Immature natural killer cell (primary cell): ENCODE results near the gene LRP10. TPM values are rescaled to one million over a fixed set of nuclear protein-coding genes. Genes with fewer than 3 reads are reported as not detected.
A peak's percentile ranks its signal among the peaks of the same experiment; 100 is the strongest.

Experiments
- DNase-seq, 3 donors: peaks; one replicate each; pipeline ENCODE4 v3.0.0; 2022; ENCODE audit warnings: mixed read lengths in 1 of 3
- H3K27ac Mint-ChIP-seq, 6 donors: one replicate each; pipeline ENCODE4 v1.8.0; 2020; ENCODE audit warnings: mixed read lengths in 6 of 6, mild to moderate bottlenecking in 5 of 6, inconsistent platforms in 4 of 6, moderate library complexity in 3 of 6
- H3K27me3 Mint-ChIP-seq, 3 donors: one replicate each; pipeline ENCODE4 v1.8.0; 2020 to 2021; ENCODE audit warnings: low read depth in 3 of 3, mild to moderate bottlenecking in 3 of 3, mixed read lengths in 3 of 3, moderate library complexity in 3 of 3, inconsistent platforms in 1 of 3
- H3K36me3 Mint-ChIP-seq, 3 donors: one replicate each; pipeline ENCODE4 v1.8.0; 2020; ENCODE audit warnings: mixed read lengths in 3 of 3, inconsistent platforms in 2 of 3, mild to moderate bottlenecking in 2 of 3
- H3K4me1 Mint-ChIP-seq, 2 donors: one replicate each; pipeline ENCODE4 v1.8.0; 2020; ENCODE audit warnings: inconsistent platforms in 2 of 2, mild to moderate bottlenecking in 2 of 2, mixed read lengths in 2 of 2, moderate library complexity in 1 of 2
- H3K4me3 Mint-ChIP-seq, 5 donors: one replicate each; pipeline ENCODE4 v1.8.0; 2020; ENCODE audit warnings: mild to moderate bottlenecking in 5 of 5, mixed read lengths in 5 of 5, inconsistent platforms in 3 of 5, moderate library complexity in 3 of 5
- H3K9me3 Mint-ChIP-seq, 6 donors: one replicate each; pipeline ENCODE4 v1.8.0; 2020; ENCODE audit warnings: mild to moderate bottlenecking in 6 of 6, mixed read lengths in 6 of 6, inconsistent platforms in 4 of 6, moderate library complexity in 3 of 6
- polyA plus RNA-seq, 3 donors: library from polyadenylated mRNA; unstranded; fragments of 300-500 nt; fragmentation: Illumina TruSeq; gene quantifications; one replicate each; pipeline ENCODE4 v1.2.3, GENCODE V29; 2021

Gene LRP10
- polyA plus RNA-seq, 3 donors from 2014 or later: 74.6 to 146 (median 136) TPM

DNA sequence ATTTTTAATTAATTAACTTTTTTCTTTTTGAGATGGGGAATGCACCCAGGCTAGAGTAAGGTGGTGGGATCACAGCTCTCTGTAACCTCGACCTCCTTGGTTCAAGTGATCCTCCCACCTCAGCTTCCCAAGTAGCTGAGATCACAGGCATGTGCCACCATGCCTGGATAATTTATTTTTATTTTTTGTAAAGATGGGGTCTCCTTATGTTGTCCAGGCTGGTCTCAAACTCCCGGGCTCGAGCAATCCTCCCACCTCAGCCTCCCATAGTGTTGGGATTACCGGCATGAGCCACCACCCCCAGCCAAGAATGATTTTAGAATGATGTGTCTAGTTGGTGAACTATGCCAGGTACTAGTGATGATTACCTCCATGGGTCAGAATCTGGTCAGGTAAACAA is 6.6 kb upstream of the LRP10 start:
- no peak overlapping the region for H3K27ac Mint-ChIP-seq
- no peaks in the 10 kb centered on the region for H3K9me3 Mint-ChIP-seq
- DNase-seq: no peak
- H3K4me1 Mint-ChIP-seq: no peaks in the 10 kb centered on the region
- peaks cover 0 to 4% (median 0%) of the 10 kb centered on the region in 3 donors for H3K36me3 Mint-ChIP-seq
- no peak overlapping the region for H3K4me3 Mint-ChIP-seq
- peaks cover 8 to 20% (median 20%) of the 10 kb centered on the region in 3 donors for H3K27me3 Mint-ChIP-seq

DNA sequence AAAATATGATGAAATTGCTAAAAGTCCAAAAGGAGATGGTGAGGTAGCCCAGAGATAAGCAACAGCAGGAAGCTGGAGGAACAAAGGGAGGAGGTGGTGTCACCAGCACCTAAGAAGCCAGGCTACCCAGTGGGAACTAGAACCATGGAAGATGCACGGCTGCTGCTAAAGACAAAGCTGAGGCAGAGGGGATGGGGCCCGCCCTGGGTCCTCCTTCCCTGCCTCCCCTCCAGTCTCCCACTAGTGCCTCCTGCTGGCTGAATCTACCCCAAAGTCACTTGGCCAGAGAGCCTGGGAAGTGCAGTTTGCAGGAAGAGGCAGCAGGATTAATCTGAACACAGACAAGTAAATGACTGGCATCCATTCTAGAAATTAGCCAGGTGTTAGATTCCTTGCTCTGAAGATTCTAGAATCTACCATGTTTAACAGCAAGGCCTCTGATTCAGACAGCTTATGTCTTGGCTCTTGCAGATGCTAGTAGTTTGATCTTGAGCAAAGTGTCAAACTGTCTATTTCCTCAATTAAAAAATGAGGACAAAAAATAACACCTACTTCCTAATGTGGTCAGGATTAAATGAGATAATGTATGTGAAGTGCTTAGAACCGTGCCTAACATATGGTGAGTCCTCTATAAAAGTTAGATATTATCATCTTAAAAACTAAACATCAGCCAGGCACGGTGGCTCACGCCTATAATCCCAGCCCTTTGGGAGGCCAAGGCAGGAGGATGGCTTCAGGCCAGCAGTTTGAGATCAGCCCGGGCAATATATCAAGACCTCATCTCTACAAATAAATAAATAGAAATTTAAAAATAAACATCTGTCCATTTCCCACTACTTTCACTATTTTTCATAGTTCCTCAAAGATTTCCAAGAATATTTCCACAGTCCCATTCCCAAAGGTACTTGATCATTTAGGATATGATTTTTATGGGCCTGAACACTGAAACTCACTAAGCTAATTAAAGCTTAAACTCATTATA is 5.8 kb upstream of the LRP10 start:
- DNase-seq: no peak
- Mint-ChIP-seq H3K9me3 (no peaks in the 10 kb centered on the region), H3K27ac (no peak overlapping the region), H3K4me3 (no peak overlapping the region), H3K36me3 (peaks cover 0 to 4% (median 0%) of the 10 kb centered on the region in 3 donors), H3K27me3 (peaks cover 8 to 19% (median 17%) of the 10 kb centered on the region in 3 donors), H3K4me1 (peaks cover 4 to 5% of the 10 kb centered on the region in 2 donors)

DNA sequence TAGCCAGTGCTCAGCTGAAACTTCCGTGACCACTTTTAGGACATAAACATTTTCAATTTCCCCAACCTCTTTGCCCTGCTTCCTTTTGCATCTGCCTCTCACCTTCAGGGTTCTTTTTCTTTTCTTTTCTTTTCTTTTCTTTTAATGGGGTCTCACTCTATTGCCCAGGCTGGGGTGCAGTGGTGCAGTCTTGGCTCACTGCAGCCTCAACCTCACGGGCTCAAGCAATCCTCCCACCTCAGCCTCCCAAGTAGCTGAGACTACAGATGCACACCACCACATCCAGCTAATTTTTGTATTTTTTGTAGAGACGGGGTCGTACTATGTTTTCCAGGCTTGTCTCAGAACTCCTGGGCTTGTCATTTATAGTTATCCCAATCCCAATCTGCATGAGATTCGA is 4.7 kb upstream of the LRP10 start:
- H3K9me3 Mint-ChIP-seq: no peaks in the 10 kb centered on the region
- no peak overlapping the region for H3K4me3 Mint-ChIP-seq
- peaks cover 0 to 4% (median 0%) of the 10 kb centered on the region in 3 donors for H3K36me3 Mint-ChIP-seq
- peaks cover 11 to 12% of the 10 kb centered on the region in 2 donors for H3K4me1 Mint-ChIP-seq
- no peak for DNase-seq
- H3K27ac Mint-ChIP-seq: no peak overlapping the region
- H3K27me3 Mint-ChIP-seq: peaks cover 4 to 13% (median 10%) of the 10 kb centered on the region in 3 donors

DNA sequence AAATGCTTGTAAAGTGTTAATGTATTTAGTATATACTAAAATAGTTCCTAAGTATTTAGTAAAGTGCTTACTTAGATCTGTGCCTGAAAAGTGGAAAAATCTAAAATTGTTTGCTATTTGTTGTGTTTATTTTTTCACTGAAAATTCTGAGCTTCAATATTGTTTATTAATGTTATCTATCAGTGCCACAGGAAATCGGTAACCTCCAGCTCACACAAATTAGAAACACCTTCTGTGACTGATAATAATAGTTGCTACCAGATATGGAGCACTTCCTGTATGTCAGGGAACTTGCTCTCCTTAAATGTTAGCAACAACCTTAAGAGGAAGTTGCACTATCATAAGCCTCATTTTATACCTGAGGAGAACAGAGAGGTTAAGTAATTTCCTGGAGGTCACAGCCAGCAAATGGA is 723 bp upstream of the LRP10 start:
- Mint-ChIP-seq H3K4me1 (peaks cover 31 to 35% of the 10 kb centered on the region in 2 donors), H3K27ac (peak overlapping the region; percentile 95 to 100 (median 98)), H3K4me3 (peak overlapping the region; percentile 91 to 99 (median 96)), H3K36me3 (peaks cover under 1 to 16% (median 10%) of the 10 kb centered on the region in 3 donors), H3K9me3 (no peaks in the 10 kb centered on the region), H3K27me3 (peaks cover 2 to 3% (median 2%) of the 10 kb centered on the region in 3 donors)
- DNase-seq: no peak

DNA sequence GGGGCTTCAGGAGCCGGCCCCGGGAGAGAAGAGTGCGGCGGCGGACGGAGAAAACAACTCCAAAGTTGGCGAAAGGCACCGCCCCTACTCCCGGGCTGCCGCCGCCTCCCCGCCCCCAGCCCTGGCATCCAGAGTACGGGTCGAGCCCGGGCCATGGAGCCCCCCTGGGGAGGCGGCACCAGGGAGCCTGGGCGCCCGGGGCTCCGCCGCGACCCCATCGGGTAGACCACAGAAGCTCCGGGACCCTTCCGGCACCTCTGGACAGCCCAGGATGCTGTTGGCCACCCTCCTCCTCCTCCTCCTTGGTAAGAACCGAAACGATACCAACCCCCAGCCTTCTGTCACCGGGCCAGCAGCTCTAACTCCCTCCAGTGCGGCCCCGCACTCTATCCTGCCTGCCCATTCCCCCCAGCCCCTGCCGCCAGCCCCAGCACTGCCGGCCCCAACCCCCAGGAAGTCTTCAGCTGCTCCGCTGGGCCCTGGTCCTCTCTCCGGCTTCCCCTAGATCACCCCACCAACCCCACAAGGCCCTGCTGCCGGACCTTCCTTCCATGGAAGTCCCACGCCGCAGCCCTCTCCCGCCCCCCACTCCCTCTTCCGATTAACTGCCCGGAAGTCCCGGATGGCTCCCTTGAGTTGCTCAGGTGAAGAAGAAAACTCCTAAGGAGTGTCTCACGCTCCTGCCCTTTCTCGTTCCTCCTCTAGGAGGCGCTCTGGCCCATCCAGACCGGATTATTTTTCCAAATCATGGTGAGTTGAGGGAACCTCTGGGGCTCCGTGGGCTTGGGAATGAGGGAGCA is 693 bp downstream of the LRP10 start:
- peak overlapping the region; percentile 91 to 99 (median 96) for H3K4me3 Mint-ChIP-seq
- peak overlapping the region; percentile 90 to 100 (median 96) for H3K27ac Mint-ChIP-seq
- H3K9me3 Mint-ChIP-seq: no peaks in the 10 kb centered on the region
- H3K36me3 Mint-ChIP-seq: peaks cover 3 to 24% (median 13%) of the 10 kb centered on the region in 3 donors
- peak; percentile 66 to 69 (median 67) for DNase-seq
- H3K4me1 Mint-ChIP-seq: peaks cover 36 to 40% of the 10 kb centered on the region in 2 donors
- H3K27me3 Mint-ChIP-seq: peaks cover 0 to 3% (median 2%) of the 10 kb centered on the region in 3 donors

DNA sequence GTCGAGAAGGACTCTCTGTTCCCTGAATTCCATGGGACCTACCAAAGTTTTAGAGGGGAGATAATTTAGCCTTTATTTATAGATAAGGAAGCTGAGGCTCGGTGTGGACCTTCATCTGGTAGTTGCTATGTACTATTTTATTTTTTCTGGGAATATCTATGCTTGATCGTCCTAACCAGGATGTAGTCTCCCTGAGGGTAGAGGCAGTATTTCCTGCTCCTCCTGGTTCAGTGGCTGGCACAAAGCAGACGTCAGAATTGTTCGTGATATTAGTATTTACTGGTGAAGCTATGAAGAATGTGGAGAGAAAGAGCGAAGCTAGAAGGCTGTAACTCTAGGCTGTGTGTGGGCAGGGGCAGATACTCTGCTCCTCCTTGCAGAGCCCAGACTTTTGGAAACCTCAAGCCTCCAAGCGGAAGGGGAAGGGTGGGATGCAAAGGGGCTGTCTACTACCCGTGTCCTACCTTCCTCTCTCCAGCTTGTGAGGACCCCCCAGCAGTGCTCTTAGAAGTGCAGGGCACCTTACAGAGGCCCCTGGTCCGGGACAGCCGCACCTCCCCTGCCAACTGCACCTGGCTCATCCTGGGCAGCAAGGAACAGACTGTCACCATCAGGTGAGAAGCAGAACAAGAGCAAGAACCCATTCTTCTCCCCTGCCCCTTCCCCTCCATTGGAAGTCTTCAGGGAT is 1.4 kb downstream of the LRP10 start:
- peak overlapping the region; percentile 81 to 97 (median 90) for H3K4me3 Mint-ChIP-seq
- peaks cover 0 to 3% (median 2%) of the 10 kb centered on the region in 3 donors for H3K27me3 Mint-ChIP-seq
- peak overlapping the region; percentile 75 to 99 (median 91) for H3K27ac Mint-ChIP-seq
- H3K9me3 Mint-ChIP-seq: no peaks in the 10 kb centered on the region
- H3K4me1 Mint-ChIP-seq: peaks cover 36 to 40% of the 10 kb centered on the region in 2 donors
- no peak for DNase-seq
- peaks cover 5 to 29% (median 18%) of the 10 kb centered on the region in 3 donors for H3K36me3 Mint-ChIP-seq

DNA sequence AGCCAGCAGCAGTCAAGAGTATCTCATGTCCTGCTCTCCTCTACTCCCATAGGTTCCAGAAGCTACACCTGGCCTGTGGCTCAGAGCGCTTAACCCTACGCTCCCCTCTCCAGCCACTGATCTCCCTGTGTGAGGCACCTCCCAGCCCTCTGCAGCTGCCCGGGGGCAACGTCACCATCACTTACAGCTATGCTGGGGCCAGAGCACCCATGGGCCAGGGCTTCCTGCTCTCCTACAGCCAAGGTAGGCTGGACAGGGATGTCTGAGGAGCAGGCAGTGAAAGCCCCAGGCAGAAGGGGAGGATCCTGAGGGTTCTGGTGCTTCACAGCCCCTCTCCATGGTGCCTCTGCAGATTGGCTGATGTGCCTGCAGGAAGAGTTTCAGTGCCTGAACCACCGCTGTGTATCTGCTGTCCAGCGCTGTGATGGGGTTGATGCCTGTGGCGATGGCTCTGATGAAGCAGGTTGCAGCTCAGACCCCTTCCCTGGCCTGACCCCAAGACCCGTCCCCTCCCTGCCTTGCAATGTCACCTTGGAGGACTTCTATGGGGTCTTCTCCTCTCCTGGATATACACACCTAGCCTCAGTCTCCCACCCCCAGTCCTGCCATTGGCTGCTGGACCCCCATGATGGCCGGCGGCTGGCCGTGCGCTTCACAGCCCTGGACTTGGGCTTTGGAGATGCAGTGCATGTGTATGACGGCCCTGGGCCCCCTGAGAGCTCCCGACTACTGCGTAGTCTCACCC is 3.6 kb downstream of the LRP10 start:
- Mint-ChIP-seq H3K9me3 (no peaks in the 10 kb centered on the region), H3K4me1 (peaks cover 36 to 43% of the 10 kb centered on the region in 2 donors), H3K4me3 (no peak overlapping the region), H3K27me3 (peaks cover 2 to 3% (median 3%) of the 10 kb centered on the region in 3 donors), H3K27ac (no peak overlapping the region), H3K36me3 (peaks cover 11 to 42% (median 25%) of the 10 kb centered on the region in 3 donors)
- no peak for DNase-seq

DNA sequence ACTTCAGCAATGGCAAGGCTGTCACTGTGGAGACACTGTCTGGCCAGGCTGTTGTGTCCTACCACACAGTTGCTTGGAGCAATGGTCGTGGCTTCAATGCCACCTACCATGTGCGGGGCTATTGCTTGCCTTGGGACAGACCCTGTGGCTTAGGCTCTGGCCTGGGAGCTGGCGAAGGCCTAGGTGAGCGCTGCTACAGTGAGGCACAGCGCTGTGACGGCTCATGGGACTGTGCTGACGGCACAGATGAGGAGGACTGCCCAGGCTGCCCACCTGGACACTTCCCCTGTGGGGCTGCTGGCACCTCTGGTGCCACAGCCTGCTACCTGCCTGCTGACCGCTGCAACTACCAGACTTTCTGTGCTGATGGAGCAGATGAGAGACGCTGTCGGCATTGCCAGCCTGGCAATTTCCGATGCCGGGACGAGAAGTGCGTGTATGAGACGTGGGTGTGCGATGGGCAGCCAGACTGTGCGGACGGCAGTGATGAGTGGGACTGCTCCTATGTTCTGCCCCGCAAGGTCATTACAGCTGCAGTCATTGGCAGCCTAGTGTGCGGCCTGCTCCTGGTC is 4.3 kb downstream of the LRP10 start:
- H3K9me3 Mint-ChIP-seq: no peaks in the 10 kb centered on the region
- H3K36me3 Mint-ChIP-seq: peaks cover 11 to 42% (median 25%) of the 10 kb centered on the region in 3 donors
- DNase-seq: no peak
- H3K4me1 Mint-ChIP-seq: peaks cover 30 to 38% of the 10 kb centered on the region in 2 donors
- peak overlapping the region in 2 of 5 donors; percentile 11 to 49 for H3K4me3 Mint-ChIP-seq
- peak overlapping the region in 3 of 6 donors; percentile 6 to 69 (median 49) for H3K27ac Mint-ChIP-seq
- H3K27me3 Mint-ChIP-seq: peaks cover 2 to 3% (median 3%) of the 10 kb centered on the region in 3 donors

DNA sequence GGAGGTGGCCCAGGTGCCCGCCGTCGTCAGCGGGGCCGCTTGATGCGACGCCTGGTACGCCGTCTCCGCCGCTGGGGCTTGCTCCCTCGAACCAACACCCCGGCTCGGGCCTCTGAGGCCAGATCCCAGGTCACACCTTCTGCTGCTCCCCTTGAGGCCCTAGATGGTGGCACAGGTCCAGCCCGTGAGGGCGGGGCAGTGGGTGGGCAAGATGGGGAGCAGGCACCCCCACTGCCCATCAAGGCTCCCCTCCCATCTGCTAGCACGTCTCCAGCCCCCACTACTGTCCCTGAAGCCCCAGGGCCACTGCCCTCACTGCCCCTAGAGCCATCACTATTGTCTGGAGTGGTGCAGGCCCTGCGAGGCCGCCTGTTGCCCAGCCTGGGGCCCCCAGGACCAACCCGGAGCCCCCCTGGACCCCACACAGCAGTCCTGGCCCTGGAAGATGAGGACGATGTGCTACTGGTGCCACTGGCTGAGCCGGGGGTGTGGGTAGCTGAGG is 5.5 kb downstream of the LRP10 start:
- Mint-ChIP-seq H3K27ac (no peak overlapping the region), H3K9me3 (no peaks in the 10 kb centered on the region), H3K27me3 (peaks cover 3% of the 10 kb centered on the region in 3 donors), H3K36me3 (peaks cover 11 to 42% (median 25%) of the 10 kb centered on the region in 3 donors), H3K4me3 (no peak overlapping the region), H3K4me1 (peaks cover 24 to 38% of the 10 kb centered on the region in 2 donors)
- no peak for DNase-seq

DNA sequence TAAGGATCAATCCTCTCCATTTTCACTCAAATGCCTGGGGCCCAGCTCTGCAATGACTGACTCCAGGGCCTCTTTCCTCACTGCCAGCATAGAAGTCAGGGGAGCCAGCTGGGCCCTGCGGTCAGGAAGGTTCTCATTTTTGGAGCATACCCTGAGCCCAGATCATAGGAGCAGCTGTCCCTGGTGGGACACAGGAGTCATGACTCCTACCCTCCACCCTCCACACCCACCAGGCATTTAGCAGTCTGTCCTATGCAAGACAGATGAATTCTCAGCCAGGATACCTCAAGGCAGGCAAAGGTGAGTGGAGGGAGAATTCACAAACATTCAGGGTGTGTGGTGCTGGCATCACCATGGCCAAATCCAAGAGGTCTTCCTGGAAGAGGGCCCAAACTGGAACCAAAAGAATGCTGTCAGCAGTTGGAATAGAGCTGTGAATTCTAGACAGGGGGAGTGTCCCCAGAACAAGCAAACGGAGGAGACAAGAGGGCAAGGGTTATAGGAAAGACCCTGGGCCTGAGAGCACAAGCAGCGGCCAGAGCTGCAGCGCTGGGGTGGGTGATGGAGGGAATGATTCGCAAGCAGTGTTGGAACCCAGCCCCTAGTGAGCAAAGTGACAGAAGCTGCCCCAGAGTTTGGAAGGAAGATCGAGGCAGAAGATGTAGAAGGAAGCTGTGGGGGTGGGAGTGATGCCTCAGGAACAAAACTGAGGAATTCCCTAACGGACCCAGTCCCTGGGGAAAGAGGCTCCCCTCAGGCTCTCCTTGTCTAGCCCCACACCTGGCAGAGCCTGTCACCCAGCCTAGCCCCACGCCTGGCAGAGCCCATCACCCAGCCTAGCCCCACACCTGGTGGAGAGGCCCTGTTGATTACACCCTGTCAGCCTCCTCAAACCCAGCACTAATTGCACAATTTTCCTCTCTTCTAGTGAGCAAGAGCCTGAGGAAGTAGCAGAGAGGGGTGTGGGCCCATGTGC is 7.0 kb downstream of the LRP10 start:
- no peaks in the 10 kb centered on the region for H3K9me3 Mint-ChIP-seq
- H3K27ac Mint-ChIP-seq: peak overlapping the region in 5 of 6 donors; percentile 9 to 61 (median 55)
- peaks cover 3% of the 10 kb centered on the region in 3 donors for H3K27me3 Mint-ChIP-seq
- DNase-seq: no peak
- peaks cover 11 to 37% (median 20%) of the 10 kb centered on the region in 3 donors for H3K36me3 Mint-ChIP-seq
- H3K4me1 Mint-ChIP-seq: peaks cover 19 to 29% of the 10 kb centered on the region in 2 donors
- H3K4me3 Mint-ChIP-seq: no peak overlapping the region

DNA sequence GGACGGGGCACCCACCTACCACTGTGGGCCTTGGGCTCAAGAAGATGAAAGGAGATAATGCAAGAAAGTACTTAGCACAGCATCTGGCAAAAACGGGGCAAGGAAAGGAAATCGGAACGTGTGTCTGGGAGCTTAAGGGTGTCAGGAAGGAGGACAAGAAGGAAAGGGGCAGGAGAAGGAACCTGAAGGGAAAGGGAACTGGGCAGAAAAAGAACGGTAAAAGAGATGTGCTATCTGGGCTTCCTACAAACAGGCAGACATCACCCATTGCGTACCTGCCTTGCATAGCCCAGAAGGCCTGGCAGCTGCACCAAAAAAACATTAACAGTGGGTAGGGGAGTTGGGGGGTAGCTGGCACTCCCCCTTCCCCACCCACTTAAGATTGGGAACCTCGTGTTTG is 10.5 kb downstream of the LRP10 start:
- peaks cover 3 to 12% (median 9%) of the 10 kb centered on the region in 3 donors for H3K27me3 Mint-ChIP-seq
- DNase-seq: no peak
- peak overlapping the region in 3 of 6 donors; percentile 25 to 79 (median 61) for H3K27ac Mint-ChIP-seq
- peaks cover 24 to 31% of the 10 kb centered on the region in 2 donors for H3K4me1 Mint-ChIP-seq
- no peaks in the 10 kb centered on the region for H3K9me3 Mint-ChIP-seq
- H3K4me3 Mint-ChIP-seq: no peak overlapping the region
- H3K36me3 Mint-ChIP-seq: peaks cover 7 to 18% (median 12%) of the 10 kb centered on the region in 3 donors
